ENCODE results near the gene S1PR1. TPM values are rescaled to one million over a fixed set of nuclear protein-coding genes. Genes with fewer than 3 reads are reported as not detected.
A peak's percentile ranks its signal among the peaks of the same experiment; 100 is the strongest.

S1PR1 gene
- polyA plus RNA-seq (2.0 to 10.7 TPM (median 3.1 TPM) in 3 replicates), polyA minus RNA-seq (3.4 to 16.0 TPM (median 4.8 TPM) in 3 replicates)
- 0.19 TPM for polyA plus RNA-seq (2011; ENCODE audit: low read depth)
- polyA plus RNA-seq (2011; cell fraction: cytosol; rRNA removed) = 2.4 and 3.7 TPM in 2 replicates
- polyA plus RNA-seq (2011; cell fraction: nucleus; rRNA removed) = 4.5 and 5.6 TPM in 2 replicates
- polyA plus RNA-seq (2012; ENCODE audit: low replicate concordance) = 0.30 and 6.2 TPM in 2 replicates
- polyA minus RNA-seq (2011; cell fraction: cytosol; rRNA and poly(A)+ RNA removed) = 4.4 TPM
- polyA minus RNA-seq (2011; cell fraction: nucleus; rRNA and poly(A)+ RNA removed) = 3.1 and 5.7 TPM in 2 replicates

DNA sequence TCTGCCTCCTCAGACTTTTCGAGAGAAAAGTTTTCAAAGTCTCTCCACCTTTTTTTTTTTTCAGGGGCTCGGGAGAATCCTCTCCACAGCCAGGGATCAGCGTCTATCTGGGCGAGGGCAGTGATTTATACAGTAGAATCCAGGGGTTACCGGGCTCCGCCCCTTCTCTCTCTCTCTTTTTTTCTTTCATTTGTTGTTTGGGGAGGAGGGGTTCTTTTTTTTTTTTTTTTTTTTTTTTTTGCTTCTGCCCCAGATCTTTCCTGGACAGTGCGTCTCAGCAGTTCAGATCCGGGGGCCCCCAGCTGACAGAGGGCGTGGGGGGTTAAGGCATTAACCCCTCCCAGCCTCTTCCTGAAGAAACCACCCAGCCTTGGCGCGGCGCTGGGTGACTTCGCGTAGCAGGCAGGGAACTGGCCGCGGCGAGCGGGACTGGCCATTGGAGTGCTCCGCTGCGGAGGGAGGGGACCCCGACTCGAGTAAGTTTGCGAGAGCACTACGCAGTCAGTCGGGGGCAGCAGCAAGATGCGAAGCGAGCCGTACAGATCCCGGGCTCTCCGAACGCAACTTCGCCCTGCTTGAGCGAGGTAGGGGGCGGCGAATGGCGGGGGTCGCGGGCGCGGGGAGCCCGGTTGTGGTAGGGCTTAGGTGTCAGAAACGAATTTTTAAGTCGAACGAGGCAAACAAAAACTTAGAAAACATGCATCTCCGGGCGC, at the start of gene S1PR1:
Gene S1PR1 (plus strand): TSS at position 504 of the 713 bp plus-strand sequence. CDS start 1,966 bp downstream, outside the sequence.
- DNase-seq (ENCODE audit: low read depth, low spot score) (peak; percentile 32), FAIRE-seq (no peak)
- H3K4me2 ChIP-seq (ENCODE audit: control insufficient read depth, extremely low read depth, insufficient read depth, low read depth, low read length) = peak within 1 kb of the TSS; percentile 96
- H3K9ac ChIP-seq (ENCODE audit: control insufficient read depth, extremely low read depth, insufficient read depth, low read length) = peak within 1 kb of the TSS; percentile 71
- H4K20me1 ChIP-seq (ENCODE audit: control insufficient read depth, extremely low read depth, insufficient read depth, low read length) = no peaks in the 10 kb centered on the region
- H3K4me1 ChIP-seq (ENCODE audit: control insufficient read depth, extremely low read depth, insufficient read depth, low read length) = peaks cover 17% of the 10 kb centered on the region
- H3K4me3 ChIP-seq (ENCODE audit: control insufficient read depth in 2 of 3, extremely low read depth in 1 of 3, insufficient read depth in 2 of 3, low read depth in 1 of 3, low read length in 3 of 3) = peak within 1 kb of the TSS; percentile 83 to 87 (median 85)
- peaks cover 1% of the 10 kb centered on the region for H3K79me2 ChIP-seq (ENCODE audit: control insufficient read depth, insufficient read depth, low read length)
- H3K9me1 ChIP-seq (ENCODE audit: control insufficient read depth, extremely low read depth, insufficient read depth, low read length) = no peaks in the 10 kb centered on the region
- no peaks in the 10 kb centered on the region for H3K9me3 ChIP-seq (ENCODE audit: control insufficient read depth, low read depth, low read length)
- TF ChIP-seq, protein P1, sequence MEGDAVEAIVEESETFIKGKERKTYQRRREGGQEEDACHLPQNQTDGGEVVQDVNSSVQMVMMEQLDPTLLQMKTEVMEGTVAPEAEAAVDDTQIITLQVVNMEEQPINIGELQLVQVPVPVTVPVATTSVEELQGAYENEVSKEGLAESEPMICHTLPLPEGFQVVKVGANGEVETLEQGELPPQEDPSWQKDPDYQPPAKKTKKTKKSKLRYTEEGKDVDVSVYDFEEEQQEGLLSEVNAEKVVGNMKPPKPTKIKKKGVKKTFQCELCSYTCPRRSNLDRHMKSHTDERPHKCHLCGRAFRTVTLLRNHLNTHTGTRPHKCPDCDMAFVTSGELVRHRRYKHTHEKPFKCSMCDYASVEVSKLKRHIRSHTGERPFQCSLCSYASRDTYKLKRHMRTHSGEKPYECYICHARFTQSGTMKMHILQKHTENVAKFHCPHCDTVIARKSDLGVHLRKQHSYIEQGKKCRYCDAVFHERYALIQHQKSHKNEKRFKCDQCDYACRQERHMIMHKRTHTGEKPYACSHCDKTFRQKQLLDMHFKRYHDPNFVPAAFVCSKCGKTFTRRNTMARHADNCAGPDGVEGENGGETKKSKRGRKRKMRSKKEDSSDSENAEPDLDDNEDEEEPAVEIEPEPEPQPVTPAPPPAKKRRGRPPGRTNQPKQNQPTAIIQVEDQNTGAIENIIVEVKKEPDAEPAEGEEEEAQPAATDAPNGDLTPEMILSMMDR (optimal IDR thresholded peaks at IDR 0.05 in 1 of 3, IDR thresholded peaks at IDR 0.05 in 1 of 3, conservative IDR thresholded peaks at IDR 0.05 in 1 of 3; ENCODE audit: extremely low read depth in 1 of 3, insufficient read depth in 2 of 3, low read length in 3 of 3) = no peak
- TF ChIP-seq EZH2 (IDR thresholded peaks at IDR 0.05; ENCODE audit: low read length) = no peak
- no peaks in the 10 kb centered on the region for H3K27me3 ChIP-seq (ENCODE audit: control insufficient read depth, extremely low read depth, insufficient read depth, low read length)
- peak within 1 kb of the TSS; percentile 87 for H2AFZ ChIP-seq (ENCODE audit: control insufficient read depth, low read length)
- H3K27ac ChIP-seq (ENCODE audit: control insufficient read depth, insufficient read depth, low read length) = peak within 1 kb of the TSS; percentile 36
- dilution Hi-C loops (cut with MboI; ENCODE audit: extremely low pct_ligation_motif_present, low sequenced_read_pairs) = no loop called here
- H3K36me3 ChIP-seq (ENCODE audit: control insufficient read depth in 2 of 2, extremely low read depth in 1 of 2, insufficient read depth in 2 of 2, low read length in 2 of 2) = peaks cover 0 to 6% of the 10 kb centered on the region in 2 experiments

DNA sequence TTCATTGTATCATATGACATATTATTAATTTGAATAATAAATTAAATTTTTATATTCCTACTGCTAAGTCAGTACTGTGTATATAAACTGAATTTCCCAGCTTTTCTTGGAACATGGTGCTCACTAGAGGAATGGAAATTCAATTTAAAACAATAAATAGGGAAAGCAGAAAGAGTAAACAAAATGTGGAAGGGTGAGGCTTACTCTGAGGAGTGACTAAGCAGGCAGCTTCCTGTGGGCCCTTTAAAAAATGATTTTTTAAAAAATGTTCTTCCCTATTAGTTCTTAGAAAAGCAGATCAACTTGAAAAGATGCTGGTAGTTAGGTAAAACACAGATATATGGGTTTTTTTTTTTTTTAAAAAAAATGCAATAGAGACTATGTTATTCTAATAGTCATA, 49.5 kb upstream of the S1PR1 start:
- no peak overlapping the region for H3K9ac ChIP-seq (ENCODE audit: control insufficient read depth, extremely low read depth, insufficient read depth, low read length)
- H4K20me1 ChIP-seq (ENCODE audit: control insufficient read depth, extremely low read depth, insufficient read depth, low read length) = no peaks in the 10 kb centered on the region
- no peak overlapping the region for H3K4me3 ChIP-seq (ENCODE audit: control insufficient read depth in 2 of 3, extremely low read depth in 1 of 3, insufficient read depth in 2 of 3, low read depth in 1 of 3, low read length in 3 of 3)
- H3K4me1 ChIP-seq (ENCODE audit: control insufficient read depth, extremely low read depth, insufficient read depth, low read length) = peaks cover 6% of the 10 kb centered on the region
- H3K9me3 ChIP-seq (ENCODE audit: control insufficient read depth, low read depth, low read length) = no peaks in the 10 kb centered on the region
- no peak for DNase-seq (ENCODE audit: low read depth, low spot score)
- no peaks in the 10 kb centered on the region for H3K36me3 ChIP-seq (ENCODE audit: control insufficient read depth in 2 of 2, extremely low read depth in 1 of 2, insufficient read depth in 2 of 2, low read length in 2 of 2)
- no peak for FAIRE-seq
- peak overlapping the region; percentile 43 for H2AFZ ChIP-seq (ENCODE audit: control insufficient read depth, low read length)
- H3K4me2 ChIP-seq (ENCODE audit: control insufficient read depth, extremely low read depth, insufficient read depth, low read depth, low read length) = no peak overlapping the region
- no peaks in the 10 kb centered on the region for H3K9me1 ChIP-seq (ENCODE audit: control insufficient read depth, extremely low read depth, insufficient read depth, low read length)
- no peak overlapping the region for H3K27ac ChIP-seq (ENCODE audit: control insufficient read depth, insufficient read depth, low read length)
- H3K27me3 ChIP-seq (ENCODE audit: control insufficient read depth, extremely low read depth, insufficient read depth, low read length) = no peaks in the 10 kb centered on the region
- dilution Hi-C loops (cut with MboI; ENCODE audit: extremely low pct_ligation_motif_present, low sequenced_read_pairs) = no loop called here
- no peak for TF ChIP-seq EZH2 (IDR thresholded peaks at IDR 0.05; ENCODE audit: low read length)
- TF ChIP-seq, protein P1 (optimal IDR thresholded peaks at IDR 0.05 in 1 of 3, IDR thresholded peaks at IDR 0.05 in 1 of 3, conservative IDR thresholded peaks at IDR 0.05 in 1 of 3; ENCODE audit: extremely low read depth in 1 of 3, insufficient read depth in 2 of 3, low read length in 3 of 3) = no peak
- no peaks in the 10 kb centered on the region for H3K79me2 ChIP-seq (ENCODE audit: control insufficient read depth, insufficient read depth, low read length)
